ENCODE measurements around the gene FLT1. TPM values are rescaled to one million over a fixed set of nuclear protein-coding genes. Genes with fewer than 3 reads are reported as not detected.

FLT1 gene
- total RNA-seq, 1 donor from 2014 or later, result 0.47 TPM

- Histone ChIP-seq H3K4me2 (no peak overlapping the region), H3K9me3 (ENCODE audit: low read depth) (no peaks in the 10 kb centered on the region), H3K4me3 (no peak overlapping the region), H3K4me1 (no peaks in the 10 kb centered on the region), H2AFZ (replicated peaks) (no peak overlapping the region), H3K27ac (no peak overlapping the region), H3K36me3 (peaks cover 8% of the 10 kb centered on the region), H4K20me1 (ENCODE audit: low read depth) (no peaks in the 10 kb centered on the region), H3F3A (ENCODE audit: low read depth) (no peaks in the 10 kb centered on the region), H3K9ac (no peak overlapping the region), H3K27me3 (no peaks in the 10 kb centered on the region), H3K79me2 (ENCODE audit: low read depth) (no peaks in the 10 kb centered on the region)
- no peaks in the 10 kb centered on the region for H3K27me3 Mint-ChIP-seq (ENCODE audit: insufficient read depth, low read depth)
- H3K4me1 Mint-ChIP-seq, result peaks cover 10% of the 10 kb centered on the region
- H3K9me3 Mint-ChIP-seq, result peaks cover 9% of the 10 kb centered on the region
- H3K27ac Mint-ChIP-seq, result no peak overlapping the region
- no peak overlapping the region for H3K4me3 Mint-ChIP-seq
- no peak for DNase-seq (ENCODE audit: low spot score)
- no peaks in the 10 kb centered on the region for H3K36me3 Mint-ChIP-seq
- TF ChIP-seq CTCF (IDR thresholded peaks at IDR 0.05), result no peak
Measured at GRCh38 chr13:28447989-28448388, 46.9 kb downstream of the FLT1 start.

GRCh38 chr13:28447206-28447605 lies 47.7 kb downstream of the FLT1 start:
- Mint-ChIP-seq H3K4me1 (peaks cover 10% of the 10 kb centered on the region), H3K9me3 (peaks cover 9% of the 10 kb centered on the region), H3K36me3 (no peaks in the 10 kb centered on the region), H3K27ac (no peak overlapping the region), H3K4me3 (no peak overlapping the region), H3K27me3 (ENCODE audit: insufficient read depth, low read depth) (no peaks in the 10 kb centered on the region)
- Histone ChIP-seq H3K9ac (no peak overlapping the region), H3K4me3 (no peak overlapping the region), H4K20me1 (ENCODE audit: low read depth) (no peaks in the 10 kb centered on the region), H3K4me1 (no peaks in the 10 kb centered on the region), H3K27me3 (no peaks in the 10 kb centered on the region), H3K9me3 (ENCODE audit: low read depth) (no peaks in the 10 kb centered on the region), H2AFZ (replicated peaks) (no peak overlapping the region), H3K27ac (no peak overlapping the region), H3K36me3 (peaks cover 8% of the 10 kb centered on the region), H3K79me2 (ENCODE audit: low read depth) (no peaks in the 10 kb centered on the region), H3F3A (ENCODE audit: low read depth) (no peaks in the 10 kb centered on the region), H3K4me2 (no peak overlapping the region)
- TF ChIP-seq EZH2 (IDR thresholded peaks at IDR 0.05), result no peak
- no peak for TF ChIP-seq EZH2phosphoT487 (IDR thresholded peaks at IDR 0.05)
- TF ChIP-seq CTCF (IDR thresholded peaks at IDR 0.05), result no peak
- no peak for DNase-seq (ENCODE audit: low spot score)

- DNase-seq (ENCODE audit: low spot score), result no peak
- Histone ChIP-seq H3K36me3 (peaks cover 8% of the 10 kb centered on the region), H3K4me3 (no peak overlapping the region), H3K4me1 (peaks cover 7% of the 10 kb centered on the region), H3K27ac (no peak overlapping the region), H3K79me2 (ENCODE audit: low read depth) (no peaks in the 10 kb centered on the region), H2AFZ (replicated peaks) (no peak overlapping the region), H3K9ac (no peak overlapping the region), H3K9me3 (ENCODE audit: low read depth) (no peaks in the 10 kb centered on the region), H3K27me3 (peaks cover 5% of the 10 kb centered on the region), H4K20me1 (ENCODE audit: low read depth) (no peaks in the 10 kb centered on the region), H3K4me2 (no peak overlapping the region), H3F3A (ENCODE audit: low read depth) (no peaks in the 10 kb centered on the region)
- Mint-ChIP-seq H3K36me3 (no peaks in the 10 kb centered on the region), H3K27ac (no peak overlapping the region), H3K4me3 (no peak overlapping the region), H3K4me1 (peaks cover 14% of the 10 kb centered on the region), H3K9me3 (peaks cover 5% of the 10 kb centered on the region), H3K27me3 (ENCODE audit: insufficient read depth, low read depth) (no peaks in the 10 kb centered on the region)
- no peak for TF ChIP-seq EZH2phosphoT487 (IDR thresholded peaks at IDR 0.05)
Measured at GRCh38 chr13:28442839-28443238, 52.1 kb downstream of the FLT1 start.

- H3F3A ChIP-seq (ENCODE audit: low read depth), result no peaks in the 10 kb centered on the region
- Mint-ChIP-seq H3K27ac (no peak overlapping the region), H3K27me3 (ENCODE audit: insufficient read depth, low read depth) (no peaks in the 10 kb centered on the region), H3K9me3 (peaks cover 3% of the 10 kb centered on the region), H3K4me3 (no peak overlapping the region), H3K36me3 (no peaks in the 10 kb centered on the region), H3K4me1 (peaks cover 20% of the 10 kb centered on the region)
- peaks cover 5% of the 10 kb centered on the region for H3K36me3 ChIP-seq
- no peaks in the 10 kb centered on the region for H3K79me2 ChIP-seq (ENCODE audit: low read depth)
- no peak overlapping the region for H3K9ac ChIP-seq
- no peaks in the 10 kb centered on the region for H3K9me3 ChIP-seq (ENCODE audit: low read depth)
- no peak overlapping the region for H3K27ac ChIP-seq
- no peak overlapping the region for H3K4me2 ChIP-seq
- H4K20me1 ChIP-seq (ENCODE audit: low read depth), result no peaks in the 10 kb centered on the region
- no peak overlapping the region for H2AFZ ChIP-seq (replicated peaks)
- no peak for DNase-seq (ENCODE audit: low spot score)
- peaks cover 7% of the 10 kb centered on the region for H3K4me1 ChIP-seq
- no peak overlapping the region for H3K4me3 ChIP-seq
- peaks cover 5% of the 10 kb centered on the region for H3K27me3 ChIP-seq
- TF ChIP-seq CTCF (IDR thresholded peaks at IDR 0.05) (no peak), EZH2phosphoT487 (IDR thresholded peaks at IDR 0.05) (no peak), EZH2 (IDR thresholded peaks at IDR 0.05) (no peak)
Measured at GRCh38 chr13:28441529-28441928, 53.4 kb downstream of the FLT1 start.

Data from neural progenitor cell (in vitro differentiated cells).